ENCODE data around the gene OARD1. TPM values are rescaled to one million over a fixed set of nuclear protein-coding genes. Genes with fewer than 3 reads are reported as not detected.

OARD1 gene
- total RNA-seq, 4 donors from 2014 or later, result 14.3 to 20.2 (median 15.1) TPM

- DNase-seq, result peak in 1 of 2 donors; percentile 55
- H3K9me3 ChIP-seq, result no peaks in the 10 kb centered on the region
- no peak within 1 kb of the TSS for H3K4me3 ChIP-seq
- intact Hi-C loops (cut with DNase I; ENCODE audit: low total_unique reads) (no loop called here), in situ Hi-C loops (cut with MboI; ENCODE audit: low sequenced_read_pairs in 4 of 4) (loop anchor here in 1 of 4 donors (25.0 kb wide), 1 partner anchor 1052 kb away; no protein-coding TSS in a partner anchor)
- no peaks in the 10 kb centered on the region for H3K36me3 ChIP-seq
- H3K27me3 ChIP-seq, result no peaks in the 10 kb centered on the region
- ATAC-seq, result peak; percentile 62 to 71
- no peak within 1 kb of the TSS for H3K27ac ChIP-seq
- peaks cover 6 to 19% of the 10 kb centered on the region in 2 donors for H3K4me1 ChIP-seq
- no peak for TF ChIP-seq POLR2A (IDR thresholded peaks at IDR 0.05)
- peak; percentile 43 to 81 (median 68) for TF ChIP-seq CTCF (IDR thresholded peaks at IDR 0.05 in 4 of 5, conservative IDR thresholded peaks at IDR 0.05 in 1 of 5)
These were observed 32.8 kb downstream of the OARD1 start, which contains the start of gene UNC5CL for GRCh38 chr6:41039060-41039998. Gene UNC5CL, minus strand, starts transcription at chr6:41039221. Its CDS starts 4,147 bp downstream, at chr6:41035074.

- H3K4me3 ChIP-seq, result no peak overlapping the region
- DNase-seq (no peak), ATAC-seq (no peak)
- no peaks in the 10 kb centered on the region for H3K27me3 ChIP-seq
- TF ChIP-seq POLR2A (IDR thresholded peaks at IDR 0.05), result no peak
- no peak for TF ChIP-seq CTCF (IDR thresholded peaks at IDR 0.05 in 4 of 5, conservative IDR thresholded peaks at IDR 0.05 in 1 of 5)
- H3K4me1 ChIP-seq, result peaks cover 6 to 19% of the 10 kb centered on the region in 2 donors
- intact Hi-C loops (cut with DNase I; ENCODE audit: low total_unique reads), result no loop called here
- H3K27ac ChIP-seq, result no peak overlapping the region
- no peaks in the 10 kb centered on the region for H3K36me3 ChIP-seq
- H3K9me3 ChIP-seq, result no peaks in the 10 kb centered on the region
- in situ Hi-C loops (cut with MboI; ENCODE audit: low sequenced_read_pairs in 4 of 4), result loop anchor here in 1 of 4 donors (25.0 kb wide), 1 partner anchor 1051 kb away; no protein-coding TSS in a partner anchor
These were observed 34.0 kb downstream of the OARD1 start for GRCh38 chr6:41038205-41038604.

- H3K27me3 ChIP-seq, result no peaks in the 10 kb centered on the region
- H3K27ac ChIP-seq, result no peak overlapping the region
- in situ Hi-C loops (cut with MboI; ENCODE audit: low sequenced_read_pairs in 4 of 4), result loop anchor here in 1 of 4 donors (25.0 kb wide), 1 partner anchor 1050 kb away; no protein-coding TSS in a partner anchor
- ATAC-seq, result no peak
- intact Hi-C loops (cut with DNase I; ENCODE audit: low total_unique reads), result no loop called here
- DNase-seq, result no peak
- no peak overlapping the region for H3K4me3 ChIP-seq
- H3K36me3 ChIP-seq, result no peaks in the 10 kb centered on the region
- no peak for TF ChIP-seq CTCF (IDR thresholded peaks at IDR 0.05 in 4 of 5, conservative IDR thresholded peaks at IDR 0.05 in 1 of 5)
- TF ChIP-seq POLR2A (IDR thresholded peaks at IDR 0.05), result no peak
- peaks cover 6 to 19% of the 10 kb centered on the region in 2 donors for H3K4me1 ChIP-seq
- H3K9me3 ChIP-seq, result no peaks in the 10 kb centered on the region
These were observed 34.9 kb downstream of the OARD1 start for GRCh38 chr6:41037107-41037900.

- Histone ChIP-seq H3K27ac (no peak overlapping the region), H3K9me3 (no peaks in the 10 kb centered on the region), H3K4me3 (no peak overlapping the region), H3K4me1 (peaks cover 6 to 19% of the 10 kb centered on the region in 2 donors), H3K27me3 (no peaks in the 10 kb centered on the region), H3K36me3 (no peaks in the 10 kb centered on the region)
- DNase-seq, result no peak
- no peak for ATAC-seq
- intact Hi-C loops (cut with DNase I; ENCODE audit: low total_unique reads) (no loop called here), in situ Hi-C loops (cut with MboI; ENCODE audit: low sequenced_read_pairs in 4 of 4) (loop anchor here in 1 of 4 donors (25.0 kb wide), 1 partner anchor 1049 kb away; no protein-coding TSS in a partner anchor)
- TF ChIP-seq POLR2A (IDR thresholded peaks at IDR 0.05), result no peak
- TF ChIP-seq CTCF (IDR thresholded peaks at IDR 0.05 in 4 of 5, conservative IDR thresholded peaks at IDR 0.05 in 1 of 5), result no peak
These were observed 35.6 kb downstream of the OARD1 start for GRCh38 chr6:41036601-41037000.
